Stomach (tissue), 19 donors: ENCODE measurements around the gene ASPRV1. TPM values are rescaled to one million over a fixed set of nuclear protein-coding genes. Genes with fewer than 3 reads are reported as not detected.

Source experiments
- DNase-seq, 2 donors: peaks; one replicate each; pipeline versions ENCODE4 v3.0.0 to v3.0.0-alpha.2; 2013 to 2019
- H3K27ac ChIP-seq, 5 donors: fragments of 200-600 bp in 4 of 5; sonication (generic) in 4 of 5; one replicate each; pipeline ENCODE4 v1.5.1; 2013 to 2019; ENCODE audit warnings: mild to moderate bottlenecking in 1 of 5, moderate library complexity in 1 of 5
- H3K27me3 ChIP-seq, 3 donors: fragments of 200-600 bp; sonication (generic); one replicate each; pipeline ENCODE4 v1.5.1; 2017 to 2019; ENCODE audit warnings: mixed run types in 1 of 3
- H3K36me3 ChIP-seq, 4 donors: fragments of 200-600 bp; sonication (generic); 1 replicate in 3 of 4; 2 replicates in 1 of 4; pipeline ENCODE4 v1.5.1; 2016 to 2019
- H3K4me1 ChIP-seq, 4 donors: fragments of 200-600 bp; sonication (generic); one replicate each; pipeline ENCODE4 v1.5.1; 2016 to 2019
- H3K4me3 ChIP-seq, 4 donors: fragments of 200-600 bp; sonication (generic) in 3 of 4; one replicate each; pipeline ENCODE4 v1.5.1; 2016 to 2019; ENCODE audit warnings: mild to moderate bottlenecking in 1 of 4
- H3K9me3 ChIP-seq, 4 donors: fragments of 200-600 bp; sonication (generic); one replicate each; pipeline ENCODE4 v1.5.1; 2016 to 2019
- CTCF ChIP-seq, 7 experiments: fragments of 450-650 bp in 4 of 7; fragments of 200-600 bp in 3 of 7; sonication (generic) in 3 of 7; IDR thresholded peaks; one replicate each; pipeline ENCODE4 v1.5.1; 2016 to 2019; ENCODE audit warnings: antibody characterized with exemption in 7 of 7, control low read depth in 2 of 7, mild to moderate bottlenecking in 1 of 7
- EP300 ChIP-seq: sonication (generic); formaldehyde crosslinking; IDR thresholded peaks from one replicate; pipeline ENCODE4 v1.6.1; 2017; ENCODE audit warnings: antibody characterized with exemption
- POLR2A ChIP-seq, 4 donors: fragments of 450-650 bp; IDR thresholded peaks; one replicate each; pipeline ENCODE4 v1.6.1; 2016; ENCODE audit warnings: antibody characterized with exemption in 4 of 4, control low read depth in 2 of 4, mild to moderate bottlenecking in 1 of 4, moderate library complexity in 1 of 4
- POLR2AphosphoS5 ChIP-seq, 3 donors: sonication (generic); formaldehyde crosslinking; IDR thresholded peaks; one replicate each; pipeline ENCODE4 v1.6.1; 2016; ENCODE audit warnings: antibody characterized with exemption in 3 of 3
- WGBS, 5 donors: extraction: QIAGEN DNeasy Blood & Tissue Kit in 3 of 5; methylation state at CpG; one replicate each; pipeline versions ENCODE4 v1.1.5 to v1.1.7; 2013 to 2018; 5-methylcytosine and 5-hydroxymethylcytosine counted together
- intact Hi-C: fragments of 100-400 bp; cut with DNase I; formaldehyde crosslinking; loops from one replicate; pipeline ENCODE4 v1.15.1; 2023; ENCODE audit warnings: low total_unique reads
- long read RNA-seq, 10 donors: transcript quantifications; one replicate each; lab custom pipeline, GENCODE V29; 2026
- polyA plus RNA-seq, 3 donors: library from polyadenylated mRNA; stranded (reverse); fragments of 200-250 nt; gene quantifications; one replicate each; pipeline ENCODE4 v1.2.3, GENCODE V29; 2013
- total RNA-seq, 5 donors: library from RNA; depleted of rRNA; stranded (reverse); fragments of >200 nt; gene quantifications; one replicate each; pipeline versions ENCODE4 v1.1.0 to v1.2.3, GENCODE V29; 2014 to 2016
- donor health status: healthy with polysubstance abuse.
- donor health status: Bipolar disorder and iron deficiency.
- donor health status: healthy.

ASPRV1 gene
- total RNA-seq (1 to 10 TPM in 3 of 5 donors, not detected in 2; 2.0 to 6.4 (median 3.5) TPM), polyA plus RNA-seq (under 1 TPM; 0.44 to 0.90 (median 0.46) TPM)
- long read RNA-seq, donor 1 = 0 reads
- long read RNA-seq, donor 2, partial matches to known transcripts = 0 of 1 reads
- long read RNA-seq, donor 2, other reads (novel, unspliced or antisense) = 0 of 1 reads
- long read RNA-seq, donor 3, partial matches to known transcripts = 0 of 1 reads
- long read RNA-seq, donor 3, other reads (novel, unspliced or antisense) = 0 of 1 reads
- long read RNA-seq, donor 4 = 0 reads
- long read RNA-seq, donor 5, partial matches to known transcripts = 0 of 1 reads
- long read RNA-seq, donor 5, other reads (novel, unspliced or antisense) = 0 of 1 reads
- long read RNA-seq, donor 6 = 0 reads
- long read RNA-seq, donor 7, partial matches to known transcripts = 0 of 2 reads
- long read RNA-seq, donor 7, other reads (novel, unspliced or antisense) = 0 of 2 reads
- long read RNA-seq, donor 8 = 0 reads
- long read RNA-seq, donor 9 = 0 reads
- long read RNA-seq, donor 10 = 0 reads

- DNase-seq = no peak
- Histone ChIP-seq H3K4me3 (no peak within 1 kb of the TSS), H3K9me3 (no peaks in the 10 kb centered on the region), H3K27me3 (no peaks in the 10 kb centered on the region), H3K36me3 (peaks cover 0 to 5% (median 0%) of the 10 kb centered on the region in 4 donors), H3K4me1 (peaks cover 0 to 20% (median 14%) of the 10 kb centered on the region in 4 donors), H3K27ac (no peak within 1 kb of the TSS)
- intact Hi-C loops = no loop called here
- TF ChIP-seq EP300 = no peak
- TF ChIP-seq CTCF (IDR thresholded peaks at IDR 0.05) = no peak
- TF ChIP-seq POLR2AphosphoS5 (IDR thresholded peaks at IDR 0.05) = no peak
- TF ChIP-seq POLR2A (IDR thresholded peaks at IDR 0.05) = no peak
- 83 to 95% (median 85%) methylated on average over 8 to 14 of the region's 14 CpGs for WGBS, 5 donors
These were observed at the start of gene ASPRV1 for GRCh38 chr2:69961496-69961895. TSS of gene ASPRV1 (minus strand) at chr2:69961631. CDS start at chr2:69961436, 195 bp downstream.

GRCh38 chr2:70010576-70011111, 49.2 kb upstream of the ASPRV1 start:
- no peak for TF ChIP-seq CTCF (IDR thresholded peaks at IDR 0.05)
- no peak for TF ChIP-seq EP300
- TF ChIP-seq POLR2AphosphoS5 (IDR thresholded peaks at IDR 0.05) = no peak
- no peak for TF ChIP-seq POLR2A (IDR thresholded peaks at IDR 0.05)
- H3K4me1 ChIP-seq = peaks cover 0 to 13% (median 4%) of the 10 kb centered on the region in 4 donors
- 24 to 56% (median 44%) methylated on average over 2 of the region's 2 CpGs for WGBS, 5 donors
- intact Hi-C loops = no loop called here
- no peak overlapping the region for H3K4me3 ChIP-seq
- no peaks in the 10 kb centered on the region for H3K9me3 ChIP-seq
- H3K36me3 ChIP-seq = peaks cover 0 to 5% (median 0%) of the 10 kb centered on the region in 4 donors
- H3K27me3 ChIP-seq = no peaks in the 10 kb centered on the region
- H3K27ac ChIP-seq = peak overlapping the region; percentile 29 to 73 (median 66)
- DNase-seq = no peak

- WGBS, 5 donors = 40 to 69% (median 60%) methylated on average over 12 of the region's 12 CpGs
- intact Hi-C loops = loop anchor here (5.0 kb wide), 1 partner anchor 47 kb away; no protein-coding TSS in a partner anchor
- TF ChIP-seq CTCF (IDR thresholded peaks at IDR 0.05) = no peak
- no peak for TF ChIP-seq POLR2A (IDR thresholded peaks at IDR 0.05)
- TF ChIP-seq EP300 = no peak
- peak in 2 of 3 donors; percentile 33 to 67 for TF ChIP-seq POLR2AphosphoS5 (IDR thresholded peaks at IDR 0.05)
- H3K4me3 ChIP-seq = no peak overlapping the region
- H3K9me3 ChIP-seq = no peaks in the 10 kb centered on the region
- peaks cover 0 to 5% (median 0%) of the 10 kb centered on the region in 4 donors for H3K36me3 ChIP-seq
- H3K27me3 ChIP-seq = no peaks in the 10 kb centered on the region
- peak overlapping the region; percentile 29 to 73 (median 66) for H3K27ac ChIP-seq
- DNase-seq = peak; percentile 69 to 89
- peaks cover 0 to 13% (median 4%) of the 10 kb centered on the region in 4 donors for H3K4me1 ChIP-seq
These were observed 48.5 kb upstream of the ASPRV1 start for GRCh38 chr2:70009762-70010575.

GRCh38 chr2:70008290-70008689, 46.9 kb upstream of the ASPRV1 start:
- Histone ChIP-seq H3K9me3 (no peaks in the 10 kb centered on the region), H3K4me1 (peaks cover 0 to 13% (median 4%) of the 10 kb centered on the region in 4 donors), H3K27me3 (no peaks in the 10 kb centered on the region), H3K4me3 (no peak overlapping the region), H3K27ac (no peak overlapping the region), H3K36me3 (no peaks in the 10 kb centered on the region)
- intact Hi-C loops = loop anchor here (5.0 kb wide), 1 partner anchor 49 kb away; no protein-coding TSS in a partner anchor
- no peak for DNase-seq
- TF ChIP-seq POLR2AphosphoS5 (IDR thresholded peaks at IDR 0.05) (no peak), CTCF (IDR thresholded peaks at IDR 0.05) (no peak), EP300 (no peak), POLR2A (IDR thresholded peaks at IDR 0.05) (no peak)
- 95 to 100% (median 97%) methylated on average over 3 of the region's 3 CpGs for WGBS, 5 donors
